ENCODE data around the gene NEK6. TPM values are rescaled to one million over a fixed set of nuclear protein-coding genes. Genes with fewer than 3 reads are reported as not detected.

Gene NEK6
- total and polyA plus RNA-seq, 4 donors, result 19.0 to 86.2 (median 53.1) TPM

DNA sequence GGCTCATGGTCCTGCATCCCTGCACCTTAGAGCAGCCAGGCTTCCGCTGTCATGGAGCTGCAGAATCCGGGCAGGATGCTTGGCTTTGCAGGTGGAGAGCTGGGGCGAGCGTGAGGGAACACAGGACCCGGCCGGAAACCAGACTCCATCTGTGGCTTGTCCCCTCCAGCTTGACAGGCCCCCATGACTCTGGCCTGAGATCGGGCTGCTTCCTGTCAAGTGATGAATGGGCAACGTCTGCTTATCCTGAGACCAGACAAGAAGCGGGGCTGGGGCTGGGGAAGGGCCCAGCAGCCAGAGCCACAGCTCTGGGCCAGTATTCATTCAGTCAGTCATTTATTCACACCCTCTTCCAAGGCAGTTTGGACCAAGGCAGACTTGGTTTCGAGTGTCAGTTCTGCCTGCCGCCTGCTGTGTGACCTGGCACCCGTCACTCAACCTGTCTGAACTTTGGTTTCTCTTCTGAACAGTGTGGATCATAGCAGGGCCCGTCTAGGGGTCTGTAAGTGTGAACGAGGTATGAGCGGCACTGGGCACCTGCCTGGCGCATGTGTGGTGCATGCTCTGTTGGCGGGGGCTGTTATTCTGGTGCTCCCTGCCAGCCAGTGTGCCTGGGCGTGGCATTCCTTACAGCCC, 37.5 kb downstream of the NEK6 start:
- 24 to 52% methylated on average over 18 of the region's 18 CpGs for WGBS, 2 donors
- peak; percentile 67 to 85 (median 69) for DNase-seq
- H3K9ac ChIP-seq (ENCODE audit: insufficient read depth in 1 of 2, low read length in 2 of 2), result no peak overlapping the region
- H3K27ac ChIP-seq (ENCODE audit: low read depth in 1 of 2, low read length in 1 of 2), result peak overlapping the region in 1 of 2 donors; percentile 21
- H3K4me1 ChIP-seq (ENCODE audit: control insufficient read depth in 5 of 5, insufficient read depth in 5 of 5, low read length in 5 of 5), result peaks cover 0 to 68% (median 19%) of the 10 kb centered on the region in 5 donors
- H3K36me3 ChIP-seq (ENCODE audit: control insufficient read depth in 4 of 4, insufficient read depth in 4 of 4, low read length in 4 of 4), result peaks cover 0 to 10% (median 2%) of the 10 kb centered on the region in 4 donors
- TF ChIP-seq, protein P1, sequence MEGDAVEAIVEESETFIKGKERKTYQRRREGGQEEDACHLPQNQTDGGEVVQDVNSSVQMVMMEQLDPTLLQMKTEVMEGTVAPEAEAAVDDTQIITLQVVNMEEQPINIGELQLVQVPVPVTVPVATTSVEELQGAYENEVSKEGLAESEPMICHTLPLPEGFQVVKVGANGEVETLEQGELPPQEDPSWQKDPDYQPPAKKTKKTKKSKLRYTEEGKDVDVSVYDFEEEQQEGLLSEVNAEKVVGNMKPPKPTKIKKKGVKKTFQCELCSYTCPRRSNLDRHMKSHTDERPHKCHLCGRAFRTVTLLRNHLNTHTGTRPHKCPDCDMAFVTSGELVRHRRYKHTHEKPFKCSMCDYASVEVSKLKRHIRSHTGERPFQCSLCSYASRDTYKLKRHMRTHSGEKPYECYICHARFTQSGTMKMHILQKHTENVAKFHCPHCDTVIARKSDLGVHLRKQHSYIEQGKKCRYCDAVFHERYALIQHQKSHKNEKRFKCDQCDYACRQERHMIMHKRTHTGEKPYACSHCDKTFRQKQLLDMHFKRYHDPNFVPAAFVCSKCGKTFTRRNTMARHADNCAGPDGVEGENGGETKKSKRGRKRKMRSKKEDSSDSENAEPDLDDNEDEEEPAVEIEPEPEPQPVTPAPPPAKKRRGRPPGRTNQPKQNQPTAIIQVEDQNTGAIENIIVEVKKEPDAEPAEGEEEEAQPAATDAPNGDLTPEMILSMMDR (IDR thresholded peaks at IDR 0.05; ENCODE audit: control extremely low read depth, extremely low read depth), result no peak
- no peak for ATAC-seq (ENCODE audit: insufficient read depth, low FRiP score)
- no peaks in the 10 kb centered on the region for H3K27me3 ChIP-seq (ENCODE audit: control insufficient read depth in 3 of 3, insufficient read depth in 3 of 3, low read length in 2 of 3)
- H3K4me3 ChIP-seq, result no peak overlapping the region
- H3K9me3 ChIP-seq (ENCODE audit: control insufficient read depth in 4 of 4, insufficient read depth in 3 of 4, low read length in 3 of 4), result no peaks in the 10 kb centered on the region

DNA sequence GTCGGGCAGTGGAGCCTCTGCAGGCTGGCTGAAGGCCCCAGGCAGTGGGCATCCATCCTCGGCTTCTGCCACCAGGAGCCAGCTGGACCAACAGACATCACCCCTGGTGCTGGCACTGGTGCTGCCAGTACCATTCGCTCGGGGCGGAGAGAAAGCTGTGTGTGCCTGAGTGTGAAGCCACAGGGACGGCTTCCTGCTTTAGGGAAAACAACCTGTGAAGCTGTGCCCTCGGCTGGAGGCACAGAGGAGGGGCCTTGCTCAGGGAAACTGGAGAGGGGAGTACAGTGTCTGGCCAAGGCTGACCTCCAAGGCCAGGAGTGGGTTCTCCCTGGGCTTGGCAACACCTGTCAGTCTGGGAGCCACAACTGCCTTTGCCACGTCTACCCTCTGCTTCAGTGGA, 38.3 kb downstream of the NEK6 start:
- TF ChIP-seq, protein P1 (IDR thresholded peaks at IDR 0.05; ENCODE audit: control extremely low read depth, extremely low read depth), result no peak
- H3K9me3 ChIP-seq (ENCODE audit: control insufficient read depth in 4 of 4, insufficient read depth in 3 of 4, low read length in 3 of 4), result no peaks in the 10 kb centered on the region
- no peak overlapping the region for H3K9ac ChIP-seq (ENCODE audit: insufficient read depth in 1 of 2, low read length in 2 of 2)
- peak overlapping the region in 1 of 2 donors; percentile 49 for H3K27ac ChIP-seq (ENCODE audit: low read depth in 1 of 2, low read length in 1 of 2)
- peaks cover 0 to 8% (median under 1%) of the 10 kb centered on the region in 4 donors for H3K36me3 ChIP-seq (ENCODE audit: control insufficient read depth in 4 of 4, insufficient read depth in 4 of 4, low read length in 4 of 4)
- no peak overlapping the region for H3K4me3 ChIP-seq
- no peak for DNase-seq
- peaks cover 0 to 70% (median 19%) of the 10 kb centered on the region in 5 donors for H3K4me1 ChIP-seq (ENCODE audit: control insufficient read depth in 5 of 5, insufficient read depth in 5 of 5, low read length in 5 of 5)
- ATAC-seq (ENCODE audit: insufficient read depth, low FRiP score), result no peak
- no peaks in the 10 kb centered on the region for H3K27me3 ChIP-seq (ENCODE audit: control insufficient read depth in 3 of 3, insufficient read depth in 3 of 3, low read length in 2 of 3)
- 46 to 66% methylated on average over 8 of the region's 8 CpGs for WGBS, 2 donors

DNA sequence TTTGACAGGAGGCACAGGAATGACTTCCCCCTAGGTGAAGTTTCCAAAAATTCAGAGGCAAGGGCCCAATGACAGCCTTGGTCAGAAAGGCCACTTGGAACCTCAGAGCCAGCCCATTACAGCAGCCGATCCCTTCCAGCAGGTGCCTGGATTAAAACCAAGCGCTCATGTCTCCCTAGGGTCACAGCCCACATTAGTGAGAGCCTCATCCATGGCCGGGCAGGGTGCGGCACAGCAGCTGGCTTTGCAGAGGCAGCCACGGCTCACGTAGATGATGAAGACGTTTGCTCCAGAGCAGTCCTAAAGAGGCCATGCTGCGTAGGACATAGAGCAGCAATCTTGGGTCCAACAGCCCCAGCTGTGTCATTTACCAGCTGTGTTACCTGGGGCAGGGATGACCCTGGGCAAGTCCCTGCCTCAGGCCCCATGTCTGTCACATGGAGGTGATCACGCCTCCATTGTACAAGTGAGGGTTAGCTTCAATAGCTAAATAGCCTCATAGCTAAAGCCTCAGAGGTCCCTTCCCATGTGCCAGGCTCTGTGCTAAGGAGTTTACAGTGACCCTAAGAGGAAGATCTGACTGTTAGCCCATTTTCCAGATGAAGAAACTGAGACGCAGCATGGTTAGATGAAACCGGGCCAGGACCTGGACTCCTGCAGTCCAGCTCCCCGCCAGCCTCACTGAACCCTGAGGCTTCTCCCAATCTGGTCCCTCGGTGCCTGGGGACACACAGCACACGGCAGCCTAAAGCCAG, 39.2 kb downstream of the NEK6 start:
- no peak for DNase-seq
- TF ChIP-seq, protein P1 (IDR thresholded peaks at IDR 0.05; ENCODE audit: control extremely low read depth, extremely low read depth), result no peak

More for the DNA sequence above, 39.2 kb downstream of the NEK6 start:
- Histone ChIP-seq H3K4me1 (ENCODE audit: control insufficient read depth in 5 of 5, insufficient read depth in 5 of 5, low read length in 5 of 5) (peaks cover 0 to 62% (median 19%) of the 10 kb centered on the region in 5 donors), H3K36me3 (ENCODE audit: control insufficient read depth in 4 of 4, insufficient read depth in 4 of 4, low read length in 4 of 4) (peaks cover 0 to 13% (median under 1%) of the 10 kb centered on the region in 4 donors), H3K9ac (ENCODE audit: insufficient read depth in 1 of 2, low read length in 2 of 2) (peak overlapping the region in 1 of 2 donors; percentile 66), H3K27ac (ENCODE audit: low read depth in 1 of 2, low read length in 1 of 2) (peak overlapping the region in 1 of 2 donors; percentile 27), H3K4me3 (no peak overlapping the region), H3K27me3 (ENCODE audit: control insufficient read depth in 3 of 3, insufficient read depth in 3 of 3, low read length in 2 of 3) (no peaks in the 10 kb centered on the region), H3K9me3 (ENCODE audit: control insufficient read depth in 4 of 4, insufficient read depth in 3 of 4, low read length in 3 of 4) (no peaks in the 10 kb centered on the region)
- 83 to 86% methylated on average over 14 of the region's 14 CpGs for WGBS, 2 donors
- ATAC-seq (ENCODE audit: insufficient read depth, low FRiP score), result no peak
